HG02642 (cell line): ENCODE measurements around the gene NOD1.
"Not testable (repeated sequence)": the region's sequence is repeated elsewhere in the genome, so short reads cannot be mapped to it uniquely, and the experiment has no call there.

Experiments
- ATAC-seq: cut with Tn5 transposase; IDR thresholded peaks from one replicate; pipeline ENCODE4 v1.9.1; 2021; ENCODE audit warnings: mild to moderate bottlenecking; ENCODE audit not compliant: unreplicated experiment, poor library complexity

NOD1 gene

GRCh38 chr7:30423788-30424505 is 54.6 kb downstream of the NOD1 start:
- no peak for ATAC-seq

GRCh38 chr7:30422922-30423321 is 55.7 kb downstream of the NOD1 start:
- ATAC-seq = no peak

GRCh38 chr7:30421647-30422196 is 56.9 kb downstream of the NOD1 start:
- ATAC-seq = no peak

GRCh38 chr7:30420662-30421061 is 57.9 kb downstream of the NOD1 start:
- ATAC-seq = no peak

GRCh38 chr7:30420080-30420479 is 58.5 kb downstream of the NOD1 start:
- not testable (repeated sequence) for ATAC-seq

GRCh38 chr7:30413864-30414263 is 64.7 kb downstream of the NOD1 start:
- no peak for ATAC-seq

GRCh38 chr7:30412782-30413504 is 65.6 kb downstream of the NOD1 start:
- ATAC-seq = no peak

GRCh38 chr7:30411897-30412296 is 66.7 kb downstream of the NOD1 start:
- no peak for ATAC-seq

- no peak for ATAC-seq
Measured at GRCh38 chr7:30411173-30411572, 67.4 kb downstream of the NOD1 start.

- ATAC-seq = no peak
Measured at GRCh38 chr7:30406664-30407425, 71.7 kb downstream of the NOD1 start.

GRCh38 chr7:30405179-30405578 is 73.4 kb downstream of the NOD1 start:
- no peak for ATAC-seq

- ATAC-seq = no peak
Measured at GRCh38 chr7:30403477-30403876, 75.1 kb downstream of the NOD1 start.

GRCh38 chr7:30396389-30396788 is 82.2 kb downstream of the NOD1 start:
- no peak for ATAC-seq

- no peak for ATAC-seq
Measured at GRCh38 chr7:30395676-30396075, 82.9 kb downstream of the NOD1 start.

- no peak for ATAC-seq
Measured at GRCh38 chr7:30391806-30392205, 86.8 kb downstream of the NOD1 start.

GRCh38 chr7:30390736-30391636 is 87.6 kb downstream of the NOD1 start:
- no peak for ATAC-seq

GRCh38 chr7:30389791-30390190 is 88.8 kb downstream of the NOD1 start:
- ATAC-seq = no peak

GRCh38 chr7:30382607-30383006 is 96.0 kb downstream of the NOD1 start:
- no peak for ATAC-seq

GRCh38 chr7:30380824-30381223 is 97.8 kb downstream of the NOD1 start:
- ATAC-seq = not testable (repeated sequence)

- ATAC-seq = no peak
Measured at GRCh38 chr7:30380294-30380693, 98.3 kb downstream of the NOD1 start.
